Measurements from ENCODE around the gene TANGO2. TPM values are rescaled to one million over a fixed set of nuclear protein-coding genes. Genes with fewer than 3 reads are reported as not detected.

The TANGO2 gene
- total RNA-seq, 1 donor from 2014 or later: 19.9 TPM

- Mint-ChIP-seq H3K27me3 (no peaks in the 10 kb centered on the region), H3K4me3 (ENCODE audit: low read depth) (no peak overlapping the region), H3K36me3 (ENCODE audit: insufficient read depth) (peaks cover 14% of the 10 kb centered on the region), H3K27ac (no peak overlapping the region), H3K4me1 (ENCODE audit: low read depth) (no peaks in the 10 kb centered on the region), H3K9me3 (ENCODE audit: low read depth) (no peaks in the 10 kb centered on the region)
- no peak for DNase-seq (ENCODE audit: low spot score, unreplicated experiment)
- no peak for TF ChIP-seq CTCF (IDR thresholded peaks at IDR 0.05; ENCODE audit: unreplicated experiment)
Measured at GRCh38 chr22:20052309-20053259, 31.7 kb downstream of the TANGO2 start.

- H3K27ac Mint-ChIP-seq: no peak overlapping the region
- H3K9me3 Mint-ChIP-seq (ENCODE audit: low read depth): no peaks in the 10 kb centered on the region
- no peak overlapping the region for H3K4me3 Mint-ChIP-seq (ENCODE audit: low read depth)
- H3K36me3 Mint-ChIP-seq (ENCODE audit: insufficient read depth): peaks cover 11% of the 10 kb centered on the region
- no peaks in the 10 kb centered on the region for H3K4me1 Mint-ChIP-seq (ENCODE audit: low read depth)
- TF ChIP-seq CTCF (IDR thresholded peaks at IDR 0.05; ENCODE audit: unreplicated experiment): no peak
- no peak for DNase-seq (ENCODE audit: low spot score, unreplicated experiment)
- no peaks in the 10 kb centered on the region for H3K27me3 Mint-ChIP-seq
Measured at GRCh38 chr22:20053407-20054033, 32.6 kb downstream of the TANGO2 start.

GRCh38 chr22:20054034-20054427 lies 33.1 kb downstream of the TANGO2 start:
- no peaks in the 10 kb centered on the region for H3K27me3 Mint-ChIP-seq
- TF ChIP-seq CTCF (IDR thresholded peaks at IDR 0.05; ENCODE audit: unreplicated experiment): no peak
- no peaks in the 10 kb centered on the region for H3K4me1 Mint-ChIP-seq (ENCODE audit: low read depth)
- H3K9me3 Mint-ChIP-seq (ENCODE audit: low read depth): no peaks in the 10 kb centered on the region
- DNase-seq (ENCODE audit: low spot score, unreplicated experiment): no peak
- no peak overlapping the region for H3K27ac Mint-ChIP-seq
- H3K4me3 Mint-ChIP-seq (ENCODE audit: low read depth): no peak overlapping the region
- H3K36me3 Mint-ChIP-seq (ENCODE audit: insufficient read depth): peaks cover 8% of the 10 kb centered on the region

- H3K4me1 Mint-ChIP-seq (ENCODE audit: low read depth): no peaks in the 10 kb centered on the region
- peaks cover 6% of the 10 kb centered on the region for H3K36me3 Mint-ChIP-seq (ENCODE audit: insufficient read depth)
- no peaks in the 10 kb centered on the region for H3K9me3 Mint-ChIP-seq (ENCODE audit: low read depth)
- H3K27me3 Mint-ChIP-seq: no peaks in the 10 kb centered on the region
- no peak overlapping the region for H3K27ac Mint-ChIP-seq
- TF ChIP-seq CTCF (IDR thresholded peaks at IDR 0.05; ENCODE audit: unreplicated experiment): no peak
- H3K4me3 Mint-ChIP-seq (ENCODE audit: low read depth): no peak overlapping the region
- DNase-seq (ENCODE audit: low spot score, unreplicated experiment): no peak
Measured at GRCh38 chr22:20054485-20054884, 33.6 kb downstream of the TANGO2 start.

GRCh38 chr22:20055144-20055543 lies 34.2 kb downstream of the TANGO2 start:
- Mint-ChIP-seq H3K9me3 (ENCODE audit: low read depth) (no peaks in the 10 kb centered on the region), H3K27me3 (no peaks in the 10 kb centered on the region), H3K27ac (no peak overlapping the region), H3K4me1 (ENCODE audit: low read depth) (no peaks in the 10 kb centered on the region), H3K36me3 (ENCODE audit: insufficient read depth) (peaks cover 3% of the 10 kb centered on the region), H3K4me3 (ENCODE audit: low read depth) (no peak overlapping the region)
- DNase-seq (ENCODE audit: low spot score, unreplicated experiment): no peak
- no peak for TF ChIP-seq CTCF (IDR thresholded peaks at IDR 0.05; ENCODE audit: unreplicated experiment)
